T follicular helper cell (primary cell): Measurements from ENCODE around the gene LRRC15.

Source experiments
- DNase-seq: peaks from one replicate; pipeline ENCODE4 v3.0.0-alpha.2; 2020; ENCODE audit warnings: low read depth

Gene LRRC15

GRCh38 chr3:194332858-194333211 lies 36.7 kb downstream of the LRRC15 start:
- no peak for DNase-seq

GRCh38 chr3:194330579-194330978 lies 39.0 kb downstream of the LRRC15 start:
- no peak for DNase-seq

GRCh38 chr3:194330160-194330559 lies 39.4 kb downstream of the LRRC15 start:
- no peak for DNase-seq

- DNase-seq: no peak
Observed at GRCh38 chr3:194329583-194329965, 40.0 kb downstream of the LRRC15 start.

- DNase-seq: no peak
Observed at GRCh38 chr3:194328942-194329582, 40.5 kb downstream of the LRRC15 start.

- peak; percentile 37 for DNase-seq
Observed at GRCh38 chr3:194328053-194328657, 41.4 kb downstream of the LRRC15 start.

- DNase-seq: no peak
Observed at GRCh38 chr3:194327218-194328052, 42.1 kb downstream of the LRRC15 start.

GRCh38 chr3:194326968-194327217 lies 42.6 kb downstream of the LRRC15 start:
- no peak for DNase-seq

GRCh38 chr3:194326192-194326967 lies 43.2 kb downstream of the LRRC15 start:
- no peak for DNase-seq

- DNase-seq: no peak
Observed at GRCh38 chr3:194325424-194326153, 44.0 kb downstream of the LRRC15 start.

GRCh38 chr3:194324823-194325327 lies 44.7 kb downstream of the LRRC15 start:
- DNase-seq: no peak

GRCh38 chr3:194323785-194324735 lies 45.5 kb downstream of the LRRC15 start:
- DNase-seq: no peak

GRCh38 chr3:194322678-194323211 lies 46.8 kb downstream of the LRRC15 start:
- DNase-seq: no peak

- DNase-seq: no peak
Observed at GRCh38 chr3:194321693-194322640, 47.6 kb downstream of the LRRC15 start.

GRCh38 chr3:194320744-194321243 lies 48.7 kb downstream of the LRRC15 start:
- no peak for DNase-seq

- no peak for DNase-seq
Observed at GRCh38 chr3:194320100-194320499, 49.4 kb downstream of the LRRC15 start.

GRCh38 chr3:194318511-194319161 lies 50.9 kb downstream of the LRRC15 start:
- DNase-seq: no peak

GRCh38 chr3:194316918-194317317 lies 52.6 kb downstream of the LRRC15 start:
- DNase-seq: no peak
